Activated T-cell treated with anti-CD3 and anti-CD28 coated beads for 1 hour (primary cell): ENCODE data around the gene SLC8A2.
"Not testable (repeated sequence)": the region's sequence is repeated elsewhere in the genome, so short reads cannot be mapped to it uniquely, and the experiment has no call there.

ENCODE experiments used
- DNase-seq: peaks from one replicate; pipeline ENCODE4 v3.0.0-alpha.2; 2020; ENCODE audit warnings: low read depth

The SLC8A2 gene

GRCh38 chr19:47487551-47488515 lies 16.1 kb upstream of the SLC8A2 start:
- DNase-seq = no peak

- DNase-seq = no peak
Observed at GRCh38 chr19:47486900-47487299, 15.2 kb upstream of the SLC8A2 start.

GRCh38 chr19:47486220-47486619 lies 14.5 kb upstream of the SLC8A2 start:
- not testable (repeated sequence) for DNase-seq

- DNase-seq = no peak
Observed at GRCh38 chr19:47485210-47485609, 13.5 kb upstream of the SLC8A2 start.

- peak; percentile 79 for DNase-seq
Observed at GRCh38 chr19:47483800-47484690, 12.4 kb upstream of the SLC8A2 start, which contains the start of gene KPTN. TSS of gene KPTN (minus strand) at chr19:47484219. CDS start at chr19:47484160, 59 bp downstream.

- DNase-seq = no peak
Observed at GRCh38 chr19:47483200-47483599, 11.5 kb upstream of the SLC8A2 start.

- no peak for DNase-seq
Observed at GRCh38 chr19:47481460-47482052, 9.9 kb upstream of the SLC8A2 start.

- DNase-seq = no peak
Observed at GRCh38 chr19:47480658-47481057, 9.0 kb upstream of the SLC8A2 start.

- DNase-seq = no peak
Observed at GRCh38 chr19:47479701-47480503, 8.2 kb upstream of the SLC8A2 start.

- DNase-seq = no peak
Observed at GRCh38 chr19:47476438-47476972, 4.8 kb upstream of the SLC8A2 start.

- DNase-seq = no peak
Observed at GRCh38 chr19:47475465-47475864, 3.8 kb upstream of the SLC8A2 start.

- DNase-seq = no peak
Observed at GRCh38 chr19:47473336-47473735, 1.6 kb upstream of the SLC8A2 start.

GRCh38 chr19:47471381-47471732 lies 336 bp downstream of the SLC8A2 start:
- DNase-seq = no peak

- DNase-seq = no peak
Observed at GRCh38 chr19:47470447-47471195, 1.1 kb downstream of the SLC8A2 start.

- no peak for DNase-seq
Observed at GRCh38 chr19:47469719-47470118, 2.0 kb downstream of the SLC8A2 start.

- no peak for DNase-seq
Observed at GRCh38 chr19:47469363-47469700, 2.4 kb downstream of the SLC8A2 start.

- no peak for DNase-seq
Observed at GRCh38 chr19:47467914-47468313, 3.8 kb downstream of the SLC8A2 start.

GRCh38 chr19:47465957-47466356 lies 5.7 kb downstream of the SLC8A2 start:
- DNase-seq = no peak

GRCh38 chr19:47464675-47465419 lies 6.8 kb downstream of the SLC8A2 start:
- DNase-seq = no peak

GRCh38 chr19:47461876-47462275 lies 9.8 kb downstream of the SLC8A2 start:
- no peak for DNase-seq
